PC-9 (cell line): ENCODE measurements around the gene DDAH1. TPM values are rescaled to one million over a fixed set of nuclear protein-coding genes. Genes with fewer than 3 reads are reported as not detected.

ENCODE experiments used
- BruUV-seq: library from RNA; stranded (reverse); fragments of 400-500 nt; replicated peaks from 2 replicates; lab custom pipeline; 2021; lab: Mats Ljungman, UMichigan
- CTCF ChIA-PET: fragments of 300-600 bp; sonication (Branson Sonifier 250); formaldehyde crosslinking; loops from one replicate; lab custom pipeline; 2022; ENCODE audit warnings: antibody characterized with exemption; lab: Charles Lee
- POLR2A ChIA-PET: fragments of 300-600 bp; sonication (Branson Sonifier 250); formaldehyde crosslinking; loops from one replicate; lab custom pipeline; 2022; ENCODE audit warnings: antibody characterized with exemption; ENCODE audit not compliant: unreplicated experiment; lab: Charles Lee
- DNase-seq, 2 experiments: peaks; one replicate each; pipeline versions ENCODE4 v3.0.0 to v3.0.0-alpha.2; 2015 to 2022; ENCODE audit warnings: mixed read lengths in 1 of 2
- H2AFZ ChIP-seq: fragments of 200-600 bp; sonication (generic); 2 replicates; pipeline ENCODE4 v1.8.1; 2017; ENCODE audit warnings: antibody characterized with exemption
- H3F3A ChIP-seq: fragments of 200-600 bp; sonication (generic); 2 replicates; pipeline ENCODE4 v1.8.1; 2017; ENCODE audit warnings: antibody characterized with exemption, mild to moderate bottlenecking, low read depth; ENCODE audit not compliant: insufficient read depth
- H3K27ac ChIP-seq: fragments of 200-600 bp; sonication (generic); 2 replicates; pipeline ENCODE4 v1.6.1; 2016; ENCODE audit warnings: mixed run types
- H3K27me3 ChIP-seq: fragments of 200-600 bp; sonication (generic); 2 replicates; pipeline ENCODE4 v1.6.1; 2016; ENCODE audit warnings: low read depth, mixed run types; ENCODE audit not compliant: insufficient read depth
- H3K36me3 ChIP-seq: fragments of 200-600 bp; sonication (generic); 2 replicates; pipeline ENCODE4 v1.6.1; 2016; ENCODE audit warnings: low read depth, mixed run types
- H3K4me1 ChIP-seq: fragments of 200-600 bp; sonication (generic); replicated peaks from 2 replicates; pipeline ENCODE4 v1.6.1; 2016; ENCODE audit warnings: mixed run types; ENCODE audit not compliant: insufficient read depth
- H3K4me2 ChIP-seq: fragments of 200-600 bp; sonication (generic); 2 replicates; pipeline ENCODE4 v1.6.1; 2017; ENCODE audit warnings: mixed run types
- H3K4me3 ChIP-seq: fragments of 200-600 bp; sonication (generic); 2 replicates; pipeline ENCODE4 v1.6.1; 2016; ENCODE audit warnings: mixed run types
- H3K79me2 ChIP-seq: fragments of 200-600 bp; sonication (generic); 2 replicates; pipeline ENCODE4 v1.6.1; 2017; ENCODE audit warnings: low read depth, mixed run types
- H3K9me2 ChIP-seq: fragments of 200-600 bp; sonication (generic); 2 replicates; pipeline ENCODE4 v1.8.1; 2017; ENCODE audit warnings: mild to moderate bottlenecking; ENCODE audit not compliant: insufficient read depth
- H3K9me3 ChIP-seq: fragments of 200-600 bp; sonication (generic); 2 replicates; pipeline ENCODE4 v1.8.1; 2016; ENCODE audit warnings: low read depth; ENCODE audit not compliant: insufficient read depth
- H4K20me1 ChIP-seq: fragments of 200-600 bp; sonication (generic); 2 replicates; pipeline ENCODE4 v1.8.1; 2017; ENCODE audit not compliant: insufficient read depth
- CTCF ChIP-seq: fragments of 200-600 bp; sonication (generic); conservative IDR thresholded peaks from 2 replicates; pipeline ENCODE4 v1.6.1; 2017; ENCODE audit warnings: mixed run types, antibody characterized with exemption, mild to moderate bottlenecking, moderate library complexity
- EZH2 ChIP-seq: fragments of 200-600 bp; sonication (generic); IDR thresholded peaks from 2 replicates; pipeline ENCODE4 v1.8.0; 2017; ENCODE audit warnings: antibody characterized with exemption, low read depth
- intact Hi-C: fragments of 100-400 bp; cut with micrococcal nuclease; formaldehyde crosslinking; loops from one replicate; pipeline ENCODE4 v1.10.0; 2022; ENCODE audit not compliant: unreplicated experiment
- total RNA-seq: library from RNA; stranded (reverse); gene quantifications from 2 replicates; pipeline ENCODE4 v1.2.3, GENCODE V29; 2021

DDAH1 gene
- total RNA-seq, 1 experiment from 2014 or later, result 31.9 TPM

DNA sequence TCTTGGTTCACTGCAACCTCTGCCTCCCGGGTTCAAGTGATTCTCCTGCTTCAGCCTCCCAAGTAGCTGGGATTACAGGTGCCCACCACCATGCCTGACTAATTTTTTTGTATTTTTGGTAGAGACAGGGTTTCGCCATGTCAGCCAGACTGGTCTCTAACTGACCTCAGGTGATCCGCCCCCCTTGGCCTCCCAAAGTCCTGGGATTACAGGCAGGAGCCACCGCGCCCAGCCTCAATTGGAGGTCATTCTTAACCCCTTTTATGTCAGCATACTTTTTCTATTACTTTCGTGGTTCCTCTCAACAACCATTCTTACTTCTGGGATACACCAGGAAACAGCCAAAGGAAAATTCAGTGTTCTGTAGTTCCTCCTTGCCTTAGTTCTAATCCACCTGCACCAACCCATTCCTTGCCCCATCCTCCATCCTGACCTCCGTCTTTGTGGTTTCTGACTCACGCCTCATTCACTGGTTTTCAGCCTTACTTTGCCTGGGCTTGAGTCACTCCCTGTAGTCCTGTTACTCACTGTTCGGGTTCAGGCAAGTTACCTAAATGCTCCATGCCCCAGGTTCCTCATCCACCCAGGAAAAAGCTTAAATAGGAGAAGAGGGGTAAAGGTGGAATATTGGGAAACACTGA, 175.6 kb downstream of the DDAH1 start:
- H3K9me3 ChIP-seq, result no peaks in the 10 kb centered on the region
- ChIA-PET POLR2A (interaction anchor here (0.6 kb wide), 2 partner anchors 28 to 318 kb away, joined by 4 to 5 read pairs; no protein-coding TSS in a partner anchor), CTCF (interaction anchor here (0.5 kb wide), 1 partner anchor 180 kb away, joined by 6 read pairs; no protein-coding TSS in a partner anchor)
- intact Hi-C loops, result no loop called here
- H3K36me3 ChIP-seq, result no peaks in the 10 kb centered on the region
- H3K79me2 ChIP-seq, result peaks cover 22% of the 10 kb centered on the region
- peak; percentile 75 to 99 for DNase-seq
- peaks cover 71% of the 10 kb centered on the region for H3K4me1 ChIP-seq
- no peaks in the 10 kb centered on the region for H3K27me3 ChIP-seq
- TF ChIP-seq CTCF (no peak), EZH2 (no peak)
- H3F3A ChIP-seq, result peaks cover 38% of the 10 kb centered on the region
- peak overlapping the region; percentile 27; the same call in 1 of the 2 replicates for H3K4me3 ChIP-seq
- H2AFZ ChIP-seq, result peak overlapping the region; percentile 19; the same call in 1 of the 2 replicates
- BruUV-seq, result TSS peak; percentile 36
- peak overlapping the region; percentile 91 for H3K27ac ChIP-seq
- no peaks in the 10 kb centered on the region for H3K9me2 ChIP-seq
- no peaks in the 10 kb centered on the region for H4K20me1 ChIP-seq
- H3K4me2 ChIP-seq, result peak overlapping the region; percentile 69

- no TSS peak for BruUV-seq
Observed at GRCh38 chr1:85284202-85284601, 180.8 kb downstream of the DDAH1 start.

More at GRCh38 chr1:85284202-85284601, 180.8 kb downstream of the DDAH1 start:
- Histone ChIP-seq H3K36me3 (no peaks in the 10 kb centered on the region), H3K9me2 (no peaks in the 10 kb centered on the region), H3K27me3 (no peaks in the 10 kb centered on the region), H3K79me2 (no peaks in the 10 kb centered on the region; the same call in 1 of the 2 replicates), H3K27ac (no peak overlapping the region), H3K4me3 (no peak overlapping the region), H3K4me1 (peaks cover 32% of the 10 kb centered on the region), H4K20me1 (no peaks in the 10 kb centered on the region), H3K4me2 (no peak overlapping the region), H3F3A (peaks cover 16% of the 10 kb centered on the region), H3K9me3 (peaks cover 4% of the 10 kb centered on the region), H2AFZ (no peak overlapping the region)
- DNase-seq, result no peak
- ChIA-PET CTCF (no interaction called here), POLR2A (no interaction called here)
- intact Hi-C loops, result no loop called here
- TF ChIP-seq CTCF, result no peak
- TF ChIP-seq EZH2, result no peak
